Thyroid gland (tissue), 4 donors: ENCODE data around the gene MARK3.

ENCODE experiments used
- POLR2A ChIP-seq, 2 donors: fragments of 450-650 bp; IDR thresholded peaks; one replicate each; pipeline ENCODE4 v1.6.1; 2017; ENCODE audit warnings: antibody characterized with exemption in 2 of 2, mild to moderate bottlenecking in 2 of 2, moderate library complexity in 1 of 2
- TF ChIP-seq, protein P1 (sequence below), 6 experiments: fragments of 200-600 bp in 3 of 6; fragments of 450-650 bp in 3 of 6; sonication (generic) in 3 of 6; IDR thresholded peaks; one replicate each; pipeline ENCODE4 v1.5.1; 2016 to 2019; ENCODE audit warnings: antibody characterized with exemption in 6 of 6, mild to moderate bottlenecking in 2 of 6, inconsistent platforms in 1 of 6, moderate library complexity in 1 of 6

DNA sequence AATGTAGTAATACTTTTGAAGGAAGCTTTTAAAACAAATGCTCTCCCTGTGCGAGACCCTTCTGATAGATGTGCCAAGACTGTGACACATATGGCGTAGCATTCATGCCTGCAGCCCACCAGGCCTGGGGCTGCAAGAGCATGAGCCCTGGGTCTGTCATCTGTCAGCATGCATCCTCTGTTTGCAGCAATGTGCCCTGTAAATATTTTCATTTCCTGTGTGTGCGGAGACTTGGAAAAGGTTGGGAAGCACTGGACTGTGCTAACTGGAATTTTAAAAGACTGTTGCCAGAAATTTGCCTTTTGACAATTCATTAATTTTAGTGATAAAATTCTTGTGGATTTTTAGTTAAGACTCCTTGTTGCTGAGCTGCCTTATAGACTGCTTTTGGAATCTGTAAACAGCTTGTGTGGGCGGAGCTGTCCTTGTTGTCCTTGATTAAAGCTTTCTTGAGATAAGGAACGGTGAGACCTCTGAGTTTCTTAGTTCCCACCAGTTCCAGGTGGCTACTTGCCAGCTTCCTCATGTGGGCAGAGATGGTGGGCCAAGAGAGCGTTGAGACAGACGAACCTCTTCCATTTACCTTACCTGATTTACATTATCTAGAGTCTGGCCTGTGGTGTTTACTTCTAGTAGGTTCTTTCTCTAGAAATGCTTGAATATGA, 23.4 kb downstream of the MARK3 start:
- no peak for TF ChIP-seq POLR2A (IDR thresholded peaks at IDR 0.05)
- TF ChIP-seq, protein P1, sequence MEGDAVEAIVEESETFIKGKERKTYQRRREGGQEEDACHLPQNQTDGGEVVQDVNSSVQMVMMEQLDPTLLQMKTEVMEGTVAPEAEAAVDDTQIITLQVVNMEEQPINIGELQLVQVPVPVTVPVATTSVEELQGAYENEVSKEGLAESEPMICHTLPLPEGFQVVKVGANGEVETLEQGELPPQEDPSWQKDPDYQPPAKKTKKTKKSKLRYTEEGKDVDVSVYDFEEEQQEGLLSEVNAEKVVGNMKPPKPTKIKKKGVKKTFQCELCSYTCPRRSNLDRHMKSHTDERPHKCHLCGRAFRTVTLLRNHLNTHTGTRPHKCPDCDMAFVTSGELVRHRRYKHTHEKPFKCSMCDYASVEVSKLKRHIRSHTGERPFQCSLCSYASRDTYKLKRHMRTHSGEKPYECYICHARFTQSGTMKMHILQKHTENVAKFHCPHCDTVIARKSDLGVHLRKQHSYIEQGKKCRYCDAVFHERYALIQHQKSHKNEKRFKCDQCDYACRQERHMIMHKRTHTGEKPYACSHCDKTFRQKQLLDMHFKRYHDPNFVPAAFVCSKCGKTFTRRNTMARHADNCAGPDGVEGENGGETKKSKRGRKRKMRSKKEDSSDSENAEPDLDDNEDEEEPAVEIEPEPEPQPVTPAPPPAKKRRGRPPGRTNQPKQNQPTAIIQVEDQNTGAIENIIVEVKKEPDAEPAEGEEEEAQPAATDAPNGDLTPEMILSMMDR (IDR thresholded peaks at IDR 0.05), result no peak
